Transverse colon (tissue), 4 donors: ENCODE results near the gene HAO2.

Experiments used
- CTCF ChIP-seq, 5 experiments: fragments of 200-600 bp in 3 of 5; fragments of 450-650 bp in 2 of 5; sonication (generic) in 3 of 5; IDR thresholded peaks; 1 replicate in 2 of 5; 2 replicates in 3 of 5; pipeline ENCODE4 v1.5.1; 2016 to 2017; ENCODE audit warnings: antibody characterized with exemption in 5 of 5, inconsistent platforms in 3 of 5, mild to moderate bottlenecking in 2 of 5, moderate library complexity in 1 of 5
- POLR2AphosphoS5 ChIP-seq, 3 donors: sonication (generic); formaldehyde crosslinking; IDR thresholded peaks; one replicate each; pipeline ENCODE4 v1.6.1; 2016; ENCODE audit warnings: antibody characterized with exemption in 3 of 3

DNA sequence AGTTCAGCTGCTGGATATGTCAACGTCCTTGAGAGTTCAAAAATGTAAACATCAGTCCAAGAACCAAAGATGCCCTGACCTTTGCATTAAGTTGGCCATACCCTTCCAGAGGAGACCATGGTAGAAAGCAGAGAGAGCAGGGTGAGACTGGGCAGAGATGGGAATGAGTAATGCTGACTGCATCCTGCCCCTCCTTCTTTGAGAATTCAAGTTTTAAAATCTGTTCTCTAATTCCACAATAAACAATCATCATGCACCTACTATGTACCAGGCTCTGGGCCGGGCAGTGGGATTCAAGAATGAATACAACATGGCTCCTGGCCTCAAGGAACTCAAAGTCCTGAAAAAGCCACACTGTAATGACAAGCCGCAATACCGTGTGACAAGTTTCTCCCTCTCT, 3.9 kb upstream of the HAO2 start:
- no peak for TF ChIP-seq CTCF (IDR thresholded peaks at IDR 0.05)
- TF ChIP-seq POLR2AphosphoS5 (IDR thresholded peaks at IDR 0.05) = no peak
